KMS-11 (cell line): Measurements from ENCODE around the gene KIF25.

ENCODE experiments used
- H2AFZ ChIP-seq: fragments of 200-600 bp; sonication (generic); 2 replicates; pipeline ENCODE4 v1.6.1; 2016; ENCODE audit warnings: antibody characterized with exemption, mixed run types, low read depth
- H3K27ac ChIP-seq: fragments of 200-600 bp; sonication (generic); 2 replicates; pipeline ENCODE4 v1.6.1; 2016; ENCODE audit warnings: mild to moderate bottlenecking, mixed run types
- H3K27me3 ChIP-seq: fragments of 200-600 bp; sonication (generic); 2 replicates; pipeline ENCODE4 v1.6.1; 2017; ENCODE audit warnings: mild to moderate bottlenecking, low read depth, mixed run types, moderate library complexity; ENCODE audit not compliant: insufficient read depth
- H3K36me3 ChIP-seq: fragments of 200-600 bp; sonication (generic); 2 replicates; pipeline ENCODE4 v1.6.1; 2017; ENCODE audit warnings: mild to moderate bottlenecking, mixed run types; ENCODE audit not compliant: insufficient read depth
- H3K4me1 ChIP-seq: fragments of 200-600 bp; sonication (generic); 2 replicates; pipeline ENCODE4 v1.6.1; 2016; ENCODE audit warnings: mild to moderate bottlenecking, low read depth, mixed run types; ENCODE audit not compliant: poor library complexity, severe bottlenecking
- H3K4me2 ChIP-seq: fragments of 200-600 bp; sonication (generic); 2 replicates; pipeline ENCODE4 v1.7.0; 2016; ENCODE audit warnings: mild to moderate bottlenecking, mixed run types
- H3K4me3 ChIP-seq: fragments of 200-600 bp; sonication (generic); IDR thresholded peaks from 2 replicates; pipeline ENCODE4 v1.6.1; 2017; ENCODE audit warnings: low read depth, low read length, mixed read lengths; ENCODE audit not compliant: insufficient read depth
- H3K79me2 ChIP-seq: fragments of 200-600 bp; sonication (generic); 2 replicates; pipeline ENCODE4 v1.6.1; 2016; ENCODE audit warnings: low read depth, mixed run types; ENCODE audit not compliant: insufficient read depth
- H3K9ac ChIP-seq: fragments of 200-600 bp; sonication (generic); 2 replicates; pipeline ENCODE4 v1.6.1; 2016; ENCODE audit warnings: mild to moderate bottlenecking, mixed run types
- H4K20me1 ChIP-seq: fragments of 200-600 bp; sonication (generic); 2 replicates; pipeline ENCODE4 v1.6.1; 2016; ENCODE audit warnings: mild to moderate bottlenecking, mixed run types; ENCODE audit not compliant: insufficient read depth
- CTCF ChIP-seq: fragments of 200-600 bp; sonication (generic); conservative IDR thresholded peaks from 2 replicates; pipeline ENCODE4 v1.6.1; 2017; ENCODE audit warnings: low read depth, mild to moderate bottlenecking, antibody characterized with exemption, low read length, moderate library complexity, mixed read lengths

The KIF25 gene

GRCh38 chr6:167951781-167952511 lies 45.5 kb upstream of the KIF25 start:
- Histone ChIP-seq H4K20me1 (no peaks in the 10 kb centered on the region), H3K36me3 (no peaks in the 10 kb centered on the region), H2AFZ (no peak overlapping the region), H3K4me3 (no peak overlapping the region), H3K9ac (no peak overlapping the region), H3K4me2 (no peak overlapping the region), H3K27ac (no peak overlapping the region), H3K4me1 (no peaks in the 10 kb centered on the region), H3K79me2 (no peaks in the 10 kb centered on the region), H3K27me3 (no peaks in the 10 kb centered on the region)
- TF ChIP-seq CTCF: no peak

- Histone ChIP-seq H2AFZ (no peak overlapping the region), H3K27me3 (no peaks in the 10 kb centered on the region), H4K20me1 (no peaks in the 10 kb centered on the region), H3K79me2 (no peaks in the 10 kb centered on the region), H3K9ac (no peak overlapping the region), H3K4me2 (no peak overlapping the region), H3K4me1 (no peaks in the 10 kb centered on the region), H3K27ac (no peak overlapping the region), H3K4me3 (no peak overlapping the region), H3K36me3 (no peaks in the 10 kb centered on the region)
- no peak for TF ChIP-seq CTCF
These were observed 45.0 kb upstream of the KIF25 start for GRCh38 chr6:167952512-167952859.

- H3K4me3 ChIP-seq: no peak overlapping the region
- no peaks in the 10 kb centered on the region for H3K4me1 ChIP-seq
- no peaks in the 10 kb centered on the region for H3K79me2 ChIP-seq
- no peaks in the 10 kb centered on the region for H3K27me3 ChIP-seq
- no peaks in the 10 kb centered on the region for H3K36me3 ChIP-seq
- H3K27ac ChIP-seq: no peak overlapping the region
- H3K9ac ChIP-seq: no peak overlapping the region
- no peak overlapping the region for H3K4me2 ChIP-seq
- H2AFZ ChIP-seq: no peak overlapping the region
- H4K20me1 ChIP-seq: no peaks in the 10 kb centered on the region
- no peak for TF ChIP-seq CTCF
These were observed 43.9 kb upstream of the KIF25 start for GRCh38 chr6:167953551-167953950.

GRCh38 chr6:167954151-167954550 lies 43.3 kb upstream of the KIF25 start:
- Histone ChIP-seq H4K20me1 (no peaks in the 10 kb centered on the region), H3K9ac (no peak overlapping the region), H3K27ac (no peak overlapping the region), H3K4me3 (no peak overlapping the region), H3K79me2 (no peaks in the 10 kb centered on the region), H3K36me3 (no peaks in the 10 kb centered on the region), H3K4me2 (no peak overlapping the region), H3K4me1 (no peaks in the 10 kb centered on the region), H3K27me3 (no peaks in the 10 kb centered on the region), H2AFZ (no peak overlapping the region)
- TF ChIP-seq CTCF: no peak
